ENCODE measurements around the gene SRD5A2. TPM values are rescaled to one million over a fixed set of nuclear protein-coding genes. Genes with fewer than 3 reads are reported as not detected.

The SRD5A2 gene
- total RNA-seq, 4 donors from 2014 or later = 4.1 TPM; not detected in 3

- no peak for TF ChIP-seq CTCF (IDR thresholded peaks at IDR 0.05)
- TF ChIP-seq POLR2A (IDR thresholded peaks at IDR 0.05) = no peak
- Histone ChIP-seq H3K4me1 (no peaks in the 10 kb centered on the region), H3K36me3 (no peaks in the 10 kb centered on the region), H3K27me3 (no peaks in the 10 kb centered on the region), H3K4me3 (no peak overlapping the region), H3K27ac (no peak overlapping the region), H3K9me3 (no peaks in the 10 kb centered on the region)
- DNase-seq = no peak
- intact Hi-C loops (cut with DNase I; ENCODE audit: low total_unique reads) = no loop called here
Observed at GRCh38 chr2:31553362-31553761, 27.4 kb downstream of the SRD5A2 start.

GRCh38 chr2:31547485-31547884, 33.3 kb downstream of the SRD5A2 start:
- H3K4me3 ChIP-seq = no peak overlapping the region
- DNase-seq = no peak
- intact Hi-C loops (cut with DNase I; ENCODE audit: low total_unique reads) = no loop called here
- no peaks in the 10 kb centered on the region for H3K4me1 ChIP-seq
- no peak overlapping the region for H3K27ac ChIP-seq
- H3K9me3 ChIP-seq = no peaks in the 10 kb centered on the region
- no peaks in the 10 kb centered on the region for H3K36me3 ChIP-seq
- TF ChIP-seq CTCF (IDR thresholded peaks at IDR 0.05) (no peak), POLR2A (IDR thresholded peaks at IDR 0.05) (no peak)
- no peaks in the 10 kb centered on the region for H3K27me3 ChIP-seq

- Histone ChIP-seq H3K9me3 (no peaks in the 10 kb centered on the region), H3K27me3 (no peaks in the 10 kb centered on the region), H3K27ac (no peak overlapping the region), H3K4me1 (no peaks in the 10 kb centered on the region), H3K36me3 (no peaks in the 10 kb centered on the region), H3K4me3 (no peak overlapping the region)
- DNase-seq = no peak
- no peak for TF ChIP-seq POLR2A (IDR thresholded peaks at IDR 0.05)
- TF ChIP-seq CTCF (IDR thresholded peaks at IDR 0.05) = no peak
- intact Hi-C loops (cut with DNase I; ENCODE audit: low total_unique reads) = no loop called here
Observed at GRCh38 chr2:31541853-31542252, 38.9 kb downstream of the SRD5A2 start.

- DNase-seq = no peak
- intact Hi-C loops (cut with DNase I; ENCODE audit: low total_unique reads) = no loop called here
- H3K4me3 ChIP-seq = no peak overlapping the region
- no peaks in the 10 kb centered on the region for H3K4me1 ChIP-seq
- no peaks in the 10 kb centered on the region for H3K9me3 ChIP-seq
- no peaks in the 10 kb centered on the region for H3K36me3 ChIP-seq
- no peaks in the 10 kb centered on the region for H3K27me3 ChIP-seq
- no peak for TF ChIP-seq CTCF (IDR thresholded peaks at IDR 0.05)
- TF ChIP-seq POLR2A (IDR thresholded peaks at IDR 0.05) = no peak
- no peak overlapping the region for H3K27ac ChIP-seq
Observed at GRCh38 chr2:31539505-31539904, 41.2 kb downstream of the SRD5A2 start.

- no peaks in the 10 kb centered on the region for H3K36me3 ChIP-seq
- H3K4me3 ChIP-seq = no peak overlapping the region
- TF ChIP-seq CTCF (IDR thresholded peaks at IDR 0.05) (no peak), POLR2A (IDR thresholded peaks at IDR 0.05) (no peak)
- no peaks in the 10 kb centered on the region for H3K9me3 ChIP-seq
- intact Hi-C loops (cut with DNase I; ENCODE audit: low total_unique reads) = no loop called here
- no peak for DNase-seq
- no peaks in the 10 kb centered on the region for H3K4me1 ChIP-seq
- H3K27me3 ChIP-seq = no peaks in the 10 kb centered on the region
- no peak overlapping the region for H3K27ac ChIP-seq
Observed at GRCh38 chr2:31535768-31536167, 45.0 kb downstream of the SRD5A2 start.
